HG03342 (cell line): ENCODE results near the gene ZDHHC11B.

Experiments
- ATAC-seq: cut with Tn5 transposase; IDR thresholded peaks from one replicate; pipeline ENCODE4 v1.9.1; 2021; ENCODE audit warnings: mild to moderate bottlenecking, moderate library complexity; ENCODE audit not compliant: unreplicated experiment

ZDHHC11B gene

DNA sequence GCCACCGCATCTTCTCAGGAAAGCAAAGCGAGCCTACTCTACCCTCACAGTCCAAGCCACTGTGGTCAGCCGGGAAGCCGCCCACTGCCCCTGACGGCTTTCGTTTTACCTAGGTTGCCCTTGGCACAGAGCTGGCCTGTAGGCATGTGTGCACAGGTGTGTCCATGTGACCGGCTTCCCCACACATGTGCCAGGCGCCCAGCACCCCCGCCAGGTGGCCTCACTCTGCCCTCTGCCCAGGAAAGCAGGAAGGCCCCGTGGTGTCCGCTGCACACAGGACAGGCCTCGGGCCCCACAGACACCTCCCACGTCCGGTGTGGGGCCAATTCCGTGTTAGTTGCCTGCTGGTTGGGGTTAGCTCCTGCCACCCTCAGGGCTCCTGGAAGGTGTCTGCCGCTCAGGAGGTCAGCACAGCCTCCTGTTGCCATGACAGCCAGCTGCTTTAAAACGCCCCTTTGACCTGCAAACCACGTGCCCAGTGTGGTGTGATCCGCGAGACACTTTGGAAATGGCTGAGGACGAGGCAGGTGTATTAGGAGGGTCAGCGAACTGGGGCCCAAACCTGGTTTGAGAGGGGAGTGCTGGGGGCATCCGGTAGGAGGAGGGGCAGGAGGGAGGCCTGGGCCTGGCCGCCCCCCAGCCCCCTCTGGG lies 120.1 kb downstream of the ZDHHC11B start:
- no peak for ATAC-seq

- no peak for ATAC-seq
Observed at GRCh38 chr5:663436-664342, 120.8 kb downstream of the ZDHHC11B start.

GRCh38 chr5:662751-663435 lies 121.6 kb downstream of the ZDHHC11B start:
- no peak for ATAC-seq

DNA sequence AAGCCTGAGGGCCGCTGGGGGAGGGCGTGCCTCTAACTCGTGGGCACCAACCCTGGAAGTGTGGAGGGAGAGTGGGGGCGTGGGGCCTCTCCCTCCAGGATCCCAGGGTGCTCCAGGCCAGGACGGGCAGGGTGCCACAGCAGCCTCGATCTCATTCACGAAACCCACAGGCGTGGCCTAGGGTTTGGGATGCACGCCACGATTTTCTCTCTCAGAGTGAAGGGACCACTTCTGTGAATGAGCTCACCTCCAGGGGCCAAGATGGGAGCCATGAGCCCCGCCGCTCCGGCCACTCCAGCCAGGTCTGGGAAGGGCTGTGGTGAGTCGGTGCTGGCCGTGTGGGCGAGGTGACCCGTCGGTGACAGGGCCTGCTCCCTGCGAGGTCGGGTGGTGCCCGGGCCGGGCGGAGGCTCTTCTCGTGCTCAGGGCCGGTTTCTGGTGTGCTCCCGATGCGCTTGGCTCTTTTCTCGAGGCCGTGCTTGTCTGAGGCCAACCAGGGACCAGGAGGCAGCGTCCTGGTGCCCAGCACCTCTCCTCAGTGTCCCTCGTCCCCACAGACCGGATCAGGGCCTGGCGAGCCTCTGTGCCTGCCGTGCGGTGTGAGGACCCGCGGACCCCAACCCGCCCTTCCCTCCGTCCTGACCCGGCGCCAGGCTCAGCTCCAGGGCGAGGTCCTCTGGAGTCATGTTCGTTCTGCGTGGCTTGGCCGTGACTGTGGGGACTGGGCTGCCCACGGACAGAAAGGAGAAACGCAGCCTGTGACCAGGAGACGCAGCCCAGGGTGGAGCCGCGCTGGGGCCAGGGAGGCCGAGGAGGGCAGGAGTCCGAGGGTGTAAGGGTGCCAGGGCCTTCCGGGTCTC lies 122.4 kb downstream of the ZDHHC11B start:
- ATAC-seq, result no peak

DNA sequence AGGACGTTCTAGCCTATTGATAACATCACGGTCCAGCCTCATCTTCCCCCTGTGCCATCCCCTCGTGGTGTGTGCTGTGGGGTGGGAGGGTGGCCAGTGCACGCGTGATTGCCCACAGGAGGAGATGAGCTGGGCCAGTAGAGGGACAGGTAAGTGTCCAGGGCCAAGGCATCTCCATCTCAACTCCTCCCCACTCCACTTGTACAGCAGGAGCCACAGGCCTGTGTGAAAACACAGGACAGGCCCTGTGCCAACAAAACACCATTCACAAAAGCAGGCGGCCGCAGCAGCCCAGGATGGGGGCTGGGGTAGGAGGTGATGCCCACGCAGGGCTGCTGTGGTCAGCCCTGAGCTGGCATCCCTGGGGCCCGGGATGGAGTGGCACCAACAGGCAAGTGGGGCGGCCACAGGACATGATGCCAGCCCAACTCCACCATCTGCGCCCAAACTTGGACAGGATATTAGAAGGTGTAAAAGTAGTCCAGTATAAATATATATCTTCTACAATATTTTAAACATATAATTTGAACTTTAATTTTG lies 124.0 kb downstream of the ZDHHC11B start:
- no peak for ATAC-seq
